Epithelial cell of umbilical artery (primary cell): ENCODE measurements around the gene FRMPD4. TPM values are rescaled to one million over a fixed set of nuclear protein-coding genes. Genes with fewer than 3 reads are reported as not detected.

ENCODE experiments used
- total RNA-seq: library from RNA; depleted of rRNA; stranded (reverse); fragments of >200 nt; gene quantifications from 2 replicates; pipeline ENCODE4 v1.2.3, GENCODE V29; 2014

Gene FRMPD4
- not detected in 2 replicates for total RNA-seq

GRCh38 chrX:12138361-12139313 is at the start of gene FRMPD4:
Gene FRMPD4, plus strand, starts transcription at chrX:12138473. Its CDS starts 499 bp downstream, at chrX:12138972.

